ENCODE results near the gene SRGAP2C.
"Not testable (repeated sequence)": the region's sequence is repeated elsewhere in the genome, so short reads cannot be mapped to it uniquely, and the experiment has no call there.

DNA sequence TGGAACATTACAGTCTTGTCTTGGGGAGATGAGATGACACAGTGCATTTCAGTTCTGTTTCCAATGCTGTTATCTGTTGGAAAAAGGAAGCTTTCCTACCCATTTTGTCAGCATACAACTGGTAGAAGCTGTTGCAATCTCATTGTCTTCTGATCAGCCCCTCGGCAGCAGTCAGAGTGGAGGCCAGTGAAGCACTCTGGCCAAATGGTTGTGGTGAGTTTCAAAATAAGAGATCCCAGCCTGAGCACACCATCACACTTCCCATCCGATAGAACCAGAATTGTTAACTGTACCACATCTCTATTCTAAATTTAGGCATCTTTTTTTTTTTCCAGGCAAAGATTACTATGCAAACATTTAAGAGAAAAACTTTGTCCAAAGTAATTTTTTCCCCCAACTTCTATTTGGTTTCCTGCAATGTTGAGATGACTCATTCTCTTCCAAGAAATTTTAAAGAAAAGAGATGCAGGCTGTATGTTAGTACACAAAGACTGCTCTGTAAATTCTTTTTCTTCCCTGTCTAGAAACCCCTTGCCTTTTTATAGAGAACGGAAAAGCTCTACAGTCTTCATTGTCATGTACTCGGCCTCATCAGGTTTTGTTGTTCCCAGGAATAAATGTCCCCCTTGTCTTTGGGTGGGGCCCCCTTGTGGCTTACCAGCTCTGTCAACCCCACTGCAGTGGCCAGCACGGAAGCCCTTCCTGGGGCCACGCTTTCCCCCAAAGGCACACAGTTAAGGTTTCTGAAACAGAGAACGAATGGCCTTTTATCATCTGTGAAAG is 176.9 kb downstream of the SRGAP2C start:
- not testable (repeated sequence) for TF ChIP-seq POU2F2, POLR2A, POLR2AphosphoS5 (IDR thresholded peaks at IDR 0.05; ENCODE audit: low read depth, low read length)
